OCI-LY1 (cell line): ENCODE data around the gene EBF3.

Source experiments
- H2AFZ ChIP-seq: fragments of 200-600 bp; sonication (generic), shearing (Covaris generic); 2 replicates; pipeline ENCODE4 v1.6.0; 2014; ENCODE audit warnings: antibody characterized with exemption, mild to moderate bottlenecking, low read length
- H3F3A ChIP-seq: fragments of 200-600 bp; sonication (generic), shearing (Covaris generic); 2 replicates; pipeline ENCODE4 v1.6.0; 2014; ENCODE audit warnings: mild to moderate bottlenecking, antibody characterized with exemption, low read length, moderate library complexity; ENCODE audit not compliant: insufficient read depth
- H3K27ac ChIP-seq: fragments of 200-600 bp; sonication (generic); 2 replicates; pipeline ENCODE4 v1.5.1; 2014; ENCODE audit warnings: low read length, mixed run types, mild to moderate bottlenecking, low read depth; ENCODE audit not compliant: poor library complexity, severe bottlenecking
- H3K27me3 ChIP-seq: fragments of 200-600 bp; sonication (generic); 2 replicates; pipeline ENCODE4 v1.6.0; 2014; ENCODE audit warnings: antibody characterized with exemption, mild to moderate bottlenecking, low read length, moderate library complexity; ENCODE audit not compliant: insufficient read depth
- H3K36me3 ChIP-seq: fragments of 200-600 bp; sonication (generic); 2 replicates; pipeline ENCODE4 v1.6.1; 2014; ENCODE audit warnings: mild to moderate bottlenecking, antibody characterized with exemption, low read length, moderate library complexity, mixed read lengths; ENCODE audit not compliant: insufficient read depth
- H3K4me1 ChIP-seq: fragments of 200-600 bp; sonication (generic); 2 replicates; pipeline ENCODE4 v1.5.1; 2014; ENCODE audit warnings: mild to moderate bottlenecking, low read length, moderate library complexity; ENCODE audit not compliant: insufficient read depth, severe bottlenecking
- H3K4me2 ChIP-seq: fragments of 200-600 bp; sonication (generic), shearing (Covaris generic); 2 replicates; pipeline ENCODE4 v1.6.1; 2014; ENCODE audit warnings: low read length
- H3K4me3 ChIP-seq: fragments of 200-600 bp; sonication (generic); 2 replicates; pipeline ENCODE4 v1.5.1; 2014; ENCODE audit warnings: low read length, low read depth, mild to moderate bottlenecking, mixed read lengths; ENCODE audit not compliant: poor library complexity, severe bottlenecking
- H3K79me2 ChIP-seq: fragments of 200-600 bp; shearing (Covaris generic); 2 replicates; pipeline ENCODE4 v1.6.1; 2016; ENCODE audit warnings: mixed run types, low read length, mixed read lengths; ENCODE audit not compliant: insufficient read depth
- H3K9ac ChIP-seq: fragments of 200-600 bp; sonication (generic), shearing (Covaris generic); 2 replicates; pipeline ENCODE4 v1.6.1; 2014; ENCODE audit warnings: mild to moderate bottlenecking, low read length, mixed read lengths
- H3K9me2 ChIP-seq: fragments of 200-600 bp; sonication (generic), shearing (Covaris generic); 2 replicates; pipeline ENCODE4 v1.6.1; 2014; ENCODE audit warnings: low read depth, mild to moderate bottlenecking, low read length, mixed read lengths
- H3K9me3 ChIP-seq: fragments of 200-600 bp; shearing (Covaris generic); 2 replicates; pipeline ENCODE4 v1.6.1; 2014; ENCODE audit warnings: low read length, mixed read lengths
- H4K20me1 ChIP-seq: fragments of 200-600 bp; sonication (generic), shearing (Covaris generic); 2 replicates; pipeline ENCODE4 v1.6.0; 2016; ENCODE audit warnings: mild to moderate bottlenecking, low read length; ENCODE audit not compliant: insufficient read depth
- CTCF ChIP-seq: fragments of 200-600 bp; sonication (generic), shearing (Covaris generic); IDR thresholded peaks from 2 replicates; pipeline ENCODE4 v1.5.1; 2017; ENCODE audit warnings: mild to moderate bottlenecking, antibody characterized with exemption, low read length, moderate library complexity, mixed read lengths
- EZH2 ChIP-seq: fragments of 200-600 bp; sonication (generic), shearing (Covaris generic); IDR thresholded peaks from 2 replicates; pipeline ENCODE4 v1.8.0; 2017; ENCODE audit warnings: borderline replicate concordance, mixed run types, mild to moderate bottlenecking, antibody characterized with exemption, low read length, moderate library complexity, mixed read lengths

Gene EBF3

GRCh38 chr10:129867631-129868179 lies 96.4 kb downstream of the EBF3 start:
- Histone ChIP-seq H3F3A (no peaks in the 10 kb centered on the region), H4K20me1 (no peaks in the 10 kb centered on the region), H3K4me1 (no peaks in the 10 kb centered on the region), H3K9ac (no peak overlapping the region), H3K9me2 (no peaks in the 10 kb centered on the region), H3K79me2 (no peaks in the 10 kb centered on the region), H3K27me3 (peaks cover 3% of the 10 kb centered on the region; the same call in 1 of the 2 replicates), H3K4me2 (no peak overlapping the region), H3K9me3 (no peaks in the 10 kb centered on the region), H2AFZ (no peak overlapping the region), H3K27ac (no peak overlapping the region), H3K4me3 (no peak overlapping the region), H3K36me3 (no peaks in the 10 kb centered on the region)
- no peak for TF ChIP-seq EZH2
- no peak for TF ChIP-seq CTCF

- Histone ChIP-seq H3K79me2 (no peaks in the 10 kb centered on the region), H3K9me3 (no peaks in the 10 kb centered on the region), H3K36me3 (no peaks in the 10 kb centered on the region), H3K9ac (no peak overlapping the region), H3K9me2 (no peaks in the 10 kb centered on the region), H3K27me3 (peaks cover 3% of the 10 kb centered on the region; the same call in 1 of the 2 replicates), H3K4me2 (no peak overlapping the region), H3K27ac (no peak overlapping the region), H3K4me3 (no peak overlapping the region), H3K4me1 (no peaks in the 10 kb centered on the region), H2AFZ (no peak overlapping the region), H4K20me1 (no peaks in the 10 kb centered on the region), H3F3A (no peaks in the 10 kb centered on the region)
- TF ChIP-seq EZH2 (no peak), CTCF (no peak)
These were observed 97.2 kb downstream of the EBF3 start for GRCh38 chr10:129866894-129867293.

- H3F3A ChIP-seq: no peaks in the 10 kb centered on the region
- H2AFZ ChIP-seq: no peak overlapping the region
- H3K27ac ChIP-seq: no peak overlapping the region
- H3K36me3 ChIP-seq: no peaks in the 10 kb centered on the region
- H3K4me3 ChIP-seq: no peak overlapping the region
- no peak overlapping the region for H3K9ac ChIP-seq
- H3K4me1 ChIP-seq: no peaks in the 10 kb centered on the region
- H3K9me3 ChIP-seq: no peaks in the 10 kb centered on the region
- H3K9me2 ChIP-seq: no peaks in the 10 kb centered on the region
- TF ChIP-seq EZH2 (no peak), CTCF (no peak)
- H4K20me1 ChIP-seq: no peaks in the 10 kb centered on the region
- no peak overlapping the region for H3K4me2 ChIP-seq
- no peaks in the 10 kb centered on the region for H3K79me2 ChIP-seq
- peaks cover 5% of the 10 kb centered on the region; the same call in 1 of the 2 replicates for H3K27me3 ChIP-seq
These were observed 98.1 kb downstream of the EBF3 start for GRCh38 chr10:129865960-129866359.
